ENCODE results near the gene GPR61.

- TF ChIP-seq CTCF (IDR thresholded peaks at IDR 0.05; ENCODE audit: insufficient read depth, low read length, poor library complexity, severe bottlenecking) (no peak), EZH2phosphoT487 (conservative IDR thresholded peaks at IDR 0.05; ENCODE audit: low read length) (no peak)
Observed at GRCh38 chr1:109490934-109491302, 48.8 kb upstream of the GPR61 start.

Measured in SU-DHL-6 (cell line).